GM23338 (cell line): Measurements from ENCODE around the gene CACNA2D4. TPM values are rescaled to one million over a fixed set of nuclear protein-coding genes. Genes with fewer than 3 reads are reported as not detected.

Experiments
- ATAC-seq: fragments of 200-7000 bp; cut with Tn5 transposase; 3 replicates; pipeline ENCODE4 v1.9.1; 2020
- DNase-seq: peaks from one replicate; pipeline ENCODE4 v3.0.0-alpha.2; 2015; ENCODE audit warnings: low spot score
- H2AFZ ChIP-seq: fragments of 200-600 bp; sonication (generic); 2 replicates; pipeline ENCODE4 v1.8.0; 2016; ENCODE audit warnings: antibody characterized with exemption, mild to moderate bottlenecking, moderate library complexity
- H3F3A ChIP-seq: fragments of 200-600 bp; sonication (generic); replicated peaks from 2 replicates; pipeline ENCODE4 v1.8.0; 2017; ENCODE audit warnings: antibody characterized with exemption, mixed run types, low read depth
- H3K27ac ChIP-seq: fragments of 200-600 bp; sonication (generic); 2 replicates; pipeline ENCODE4 v1.6.1; 2016; ENCODE audit warnings: low read depth
- H3K27me3 ChIP-seq: fragments of 200-600 bp; sonication (generic); 2 replicates; pipeline ENCODE4 v1.8.0; 2016; ENCODE audit warnings: mild to moderate bottlenecking, mixed run types, moderate library complexity; ENCODE audit not compliant: insufficient read depth
- H3K36me3 ChIP-seq: fragments of 200-600 bp; sonication (generic); 2 replicates; pipeline ENCODE4 v1.8.0; 2016; ENCODE audit warnings: mild to moderate bottlenecking; ENCODE audit not compliant: insufficient read depth
- H3K4me1 ChIP-seq: fragments of 200-600 bp; sonication (generic); 2 replicates; pipeline ENCODE4 v1.8.0; 2016; ENCODE audit warnings: mild to moderate bottlenecking, moderate library complexity; ENCODE audit not compliant: insufficient read depth
- H3K4me2 ChIP-seq: fragments of 200-600 bp; sonication (generic); 2 replicates; pipeline ENCODE4 v1.7.1; 2017; ENCODE audit warnings: mixed run types
- H3K4me3 ChIP-seq: fragments of 200-600 bp; sonication (generic); 2 replicates; pipeline ENCODE4 v1.6.1; 2016; ENCODE audit warnings: mixed run types
- H3K79me2 ChIP-seq: fragments of 200-600 bp; sonication (generic); replicated peaks from 2 replicates; pipeline ENCODE4 v1.8.0; 2017; ENCODE audit warnings: mild to moderate bottlenecking; ENCODE audit not compliant: insufficient read depth
- H3K9me2 ChIP-seq: fragments of 200-600 bp; sonication (generic); 2 replicates; pipeline ENCODE4 v1.8.0; 2017; ENCODE audit not compliant: insufficient read depth
- H4K20me1 ChIP-seq: fragments of 200-600 bp; sonication (generic); replicated peaks from 2 replicates; pipeline ENCODE4 v1.8.0; 2017; ENCODE audit warnings: mild to moderate bottlenecking; ENCODE audit not compliant: insufficient read depth
- H3K27ac Mint-ChIP-seq: 2 replicates; pipeline ENCODE4 v1.8.0; 2020; ENCODE audit warnings: inconsistent platforms, mild to moderate bottlenecking, moderate library complexity, mixed read lengths
- H3K27me3 Mint-ChIP-seq: 3 replicates; pipeline ENCODE4 v1.8.0; 2022; ENCODE audit warnings: low read depth, mild to moderate bottlenecking, moderate library complexity, mixed read lengths, inconsistent platforms; ENCODE audit not compliant: insufficient read depth, poor library complexity
- H3K36me3 Mint-ChIP-seq: 3 replicates; pipeline ENCODE4 v1.8.0; 2021; ENCODE audit warnings: low read depth, mild to moderate bottlenecking, inconsistent platforms, moderate library complexity, mixed read lengths
- H3K4me1 Mint-ChIP-seq: 3 replicates; pipeline ENCODE4 v1.8.0; 2020; ENCODE audit warnings: mild to moderate bottlenecking, inconsistent platforms, mixed read lengths
- H3K4me3 Mint-ChIP-seq: 3 replicates; pipeline ENCODE4 v1.8.0; 2021; ENCODE audit warnings: moderate library complexity, mild to moderate bottlenecking, inconsistent platforms, mixed read lengths
- H3K9me3 Mint-ChIP-seq: 3 replicates; pipeline ENCODE4 v1.8.0; 2020; ENCODE audit warnings: moderate library complexity, mild to moderate bottlenecking, inconsistent platforms, mixed read lengths
- CREB1 ChIP-seq: fragments of 250-450 bp; sonication (Bioruptor Pico); IDR thresholded peaks from 2 replicates; pipeline ENCODE4 v1.5.0; 2020; ENCODE audit warnings: low read depth, mild to moderate bottlenecking, moderate library complexity
- ETS1 ChIP-seq: IDR thresholded peaks from 2 replicates; pipeline ENCODE4 v1.6.1; 2016; ENCODE audit warnings: antibody characterized with exemption
- EZH2 ChIP-seq: fragments of 200-600 bp; sonication (generic); IDR thresholded peaks from one replicate; pipeline ENCODE4 v1.8.0; 2017; ENCODE audit warnings: antibody characterized with exemption, mild to moderate bottlenecking, low read depth; ENCODE audit not compliant: unreplicated experiment
- JUNB ChIP-seq: IDR thresholded peaks from one replicate; pipeline ENCODE4 v1.6.1; 2016; ENCODE audit warnings: antibody characterized with exemption; ENCODE audit not compliant: unreplicated experiment
- POLR2AphosphoS5 ChIP-seq: IDR thresholded peaks from 2 replicates; pipeline ENCODE4 v1.6.1; 2016; ENCODE audit warnings: antibody characterized with exemption, low read depth
- STAT1 ChIP-seq: IDR thresholded peaks from one replicate; pipeline ENCODE4 v1.6.1; 2016; ENCODE audit warnings: antibody characterized with exemption; ENCODE audit not compliant: unreplicated experiment
- polyA plus RNA-seq: library from polyadenylated mRNA; unstranded; fragments of >200 nt; fragmentation: Nextera tagmentation; extraction: Ambion mirVana; gene quantifications from 2 replicates; pipeline ENCODE4 v1.2.1, GENCODE V29; 2016
- total RNA-seq: library from RNA; depleted of rRNA; stranded (reverse); fragments of >200 nt; shearing (Covaris generic); gene quantifications from 2 replicates; pipeline ENCODE4 v1.2.3, GENCODE V29; 2014

The CACNA2D4 gene
- total and polyA plus RNA-seq, 2 experiments from 2014 or later = 0.07 to 0.24 TPM

- H4K20me1 ChIP-seq = no peaks in the 10 kb centered on the region
- H3K36me3 ChIP-seq = no peaks in the 10 kb centered on the region
- H3K27ac Mint-ChIP-seq = no peak overlapping the region
- H2AFZ ChIP-seq = no peak overlapping the region
- peaks cover 9% of the 10 kb centered on the region for H3K4me1 ChIP-seq
- H3K27ac ChIP-seq = no peak overlapping the region
- no peak for DNase-seq
- no peaks in the 10 kb centered on the region for H3K9me2 ChIP-seq
- peaks cover 36% of the 10 kb centered on the region for H3K4me1 Mint-ChIP-seq
- H3K4me3 Mint-ChIP-seq = no peak overlapping the region
- no peak for ATAC-seq
- H3K36me3 Mint-ChIP-seq = no peaks in the 10 kb centered on the region
- H3F3A ChIP-seq = no peaks in the 10 kb centered on the region
- TF ChIP-seq CREB1 (CRISPR knock-in tag) = no peak
- H3K27me3 Mint-ChIP-seq = peaks cover 5% of the 10 kb centered on the region
- no peak overlapping the region for H3K4me3 ChIP-seq
- H3K79me2 ChIP-seq = no peaks in the 10 kb centered on the region
- H3K9me3 Mint-ChIP-seq = no peaks in the 10 kb centered on the region
- no peaks in the 10 kb centered on the region for H3K27me3 ChIP-seq
- H3K4me2 ChIP-seq = no peak overlapping the region
Observed at GRCh38 chr12:1845886-1846285, 72.6 kb downstream of the CACNA2D4 start.

- Mint-ChIP-seq H3K27ac (no peak overlapping the region), H3K27me3 (peaks cover 4% of the 10 kb centered on the region), H3K9me3 (no peaks in the 10 kb centered on the region), H3K4me3 (no peak overlapping the region), H3K36me3 (no peaks in the 10 kb centered on the region), H3K4me1 (peaks cover 40% of the 10 kb centered on the region)
- H4K20me1 ChIP-seq = no peaks in the 10 kb centered on the region
- H2AFZ ChIP-seq = no peak overlapping the region
- H3F3A ChIP-seq = no peaks in the 10 kb centered on the region
- H3K79me2 ChIP-seq = no peaks in the 10 kb centered on the region
- peaks cover 9% of the 10 kb centered on the region for H3K4me1 ChIP-seq
- ATAC-seq (no peak), DNase-seq (no peak)
- TF ChIP-seq JUNB (no peak), POLR2AphosphoS5 (no peak), ETS1 (no peak), CREB1 (CRISPR knock-in tag) (no peak), EZH2 (no peak)
- no peaks in the 10 kb centered on the region for H3K9me2 ChIP-seq
- H3K4me3 ChIP-seq = no peak overlapping the region
- H3K4me2 ChIP-seq = no peak overlapping the region
- no peak overlapping the region for H3K27ac ChIP-seq
- no peaks in the 10 kb centered on the region for H3K36me3 ChIP-seq
- no peaks in the 10 kb centered on the region for H3K27me3 ChIP-seq
Observed at GRCh38 chr12:1845427-1845826, 73.0 kb downstream of the CACNA2D4 start.

- H3K4me2 ChIP-seq = peak overlapping the region; percentile 60; the same call in 1 of the 2 replicates
- H3K9me3 Mint-ChIP-seq = no peaks in the 10 kb centered on the region
- H3K4me1 ChIP-seq = peaks cover 9% of the 10 kb centered on the region
- no peaks in the 10 kb centered on the region for H3K36me3 Mint-ChIP-seq
- DNase-seq (no peak), ATAC-seq (no peak)
- H3K27ac ChIP-seq = no peak overlapping the region
- no peaks in the 10 kb centered on the region for H3K9me2 ChIP-seq
- no peaks in the 10 kb centered on the region for H3K27me3 ChIP-seq
- H2AFZ ChIP-seq = no peak overlapping the region
- no peaks in the 10 kb centered on the region for H4K20me1 ChIP-seq
- H3K27ac Mint-ChIP-seq = no peak overlapping the region
- peaks cover 5% of the 10 kb centered on the region for H3K27me3 Mint-ChIP-seq
- H3F3A ChIP-seq = no peaks in the 10 kb centered on the region
- no peaks in the 10 kb centered on the region for H3K36me3 ChIP-seq
- no peak overlapping the region for H3K4me3 Mint-ChIP-seq
- H3K79me2 ChIP-seq = no peaks in the 10 kb centered on the region
- TF ChIP-seq STAT1 = no peak
- peaks cover 45% of the 10 kb centered on the region for H3K4me1 Mint-ChIP-seq
- H3K4me3 ChIP-seq = no peak overlapping the region
Observed at GRCh38 chr12:1844661-1845409, 73.6 kb downstream of the CACNA2D4 start.
